SK-N-MC (cell line): ENCODE measurements around the gene SERPINE1.

Experiments
- EZH2 ChIP-seq: fragments of 200-600 bp; sonication (generic); IDR thresholded peaks from one replicate; pipeline ENCODE4 v1.6.1; 2017; ENCODE audit warnings: antibody characterized with exemption
- FOXP2 ChIP-seq: optimal IDR thresholded peaks from 2 replicates; pipeline ENCODE3; 2011; ENCODE audit warnings: mild to moderate bottlenecking, moderate library complexity; ENCODE audit not compliant: insufficient read depth; ENCODE audit errors: extremely low read length, control extremely low read depth
- POLR2AphosphoS5 ChIP-seq: IDR thresholded peaks from 2 replicates; pipeline ENCODE4 v1.6.1; 2012; ENCODE audit warnings: mild to moderate bottlenecking, low read depth, low read length, borderline replicate concordance

DNA sequence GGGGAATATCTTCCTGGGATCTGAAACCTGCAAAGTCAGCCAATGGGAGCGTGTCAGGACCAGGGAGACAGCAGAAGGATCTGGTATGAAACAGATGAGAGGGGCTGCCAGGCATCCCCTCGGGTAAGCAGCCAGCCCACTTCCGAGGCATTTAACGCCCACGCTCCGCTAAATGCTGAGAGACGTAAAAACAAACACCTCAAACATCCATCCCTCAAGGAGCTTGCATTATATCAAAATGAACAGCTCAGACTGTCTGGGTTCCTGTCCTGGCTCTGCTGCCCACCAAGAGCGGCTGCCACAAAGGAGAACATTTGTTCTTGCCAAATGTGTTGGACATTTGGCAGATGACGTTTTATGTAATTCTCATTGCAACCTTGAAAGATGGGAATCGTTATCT is 7.0 kb upstream of the SERPINE1 start:
- no peak for TF ChIP-seq POLR2AphosphoS5
- TF ChIP-seq EZH2 = no peak
- TF ChIP-seq FOXP2 = no peak
